ENCODE results near the gene SCYL1. TPM values are rescaled to one million over a fixed set of nuclear protein-coding genes. Genes with fewer than 3 reads are reported as not detected.
A peak's percentile ranks its signal among the peaks of the same experiment; 100 is the strongest.

SCYL1 gene
- total and polyA plus RNA-seq, 12 donors: 52.3 to 395 (median 148) TPM

- intact Hi-C loops (cut with DNase I): no loop called here
Observed at GRCh38 chr11:65585396-65586246, 60.7 kb downstream of the SCYL1 start.

GRCh38 chr11:65586247-65586630, 61.4 kb downstream of the SCYL1 start:
- Histone ChIP-seq H3K4me3 (no peak overlapping the region), H3K4me1 (replicated peaks in 1 of 2) (peaks cover 0 to 35% of the 10 kb centered on the region in 2 donors), H3K27me3 (no peaks in the 10 kb centered on the region), H3K9me3 (replicated peaks in 1 of 3) (no peaks in the 10 kb centered on the region), H3K27ac (peak overlapping the region in 2 of 5 donors; percentile 24 to 69), H3K36me3 (replicated peaks in 1 of 2) (peaks cover 0 to 16% of the 10 kb centered on the region in 2 donors)
- intact Hi-C loops (cut with DNase I): no loop called here
- TF ChIP-seq CTCF (IDR thresholded peaks at IDR 0.05) (no peak), POLR2A (IDR thresholded peaks at IDR 0.05) (no peak)
- 85 to 89% (median 86%) methylated on average over 2 to 4 of the region's 4 CpGs for WGBS, 4 donors
- no peak for DNase-seq

More at GRCh38 chr11:65585396-65586246, 60.7 kb downstream of the SCYL1 start:
- Histone ChIP-seq H3K4me1 (replicated peaks in 1 of 2) (peaks cover 0 to 35% of the 10 kb centered on the region in 2 donors), H3K4me3 (no peak overlapping the region), H3K27me3 (no peaks in the 10 kb centered on the region), H3K9me3 (replicated peaks in 1 of 3) (no peaks in the 10 kb centered on the region), H3K27ac (peak overlapping the region in 1 of 5 donors; percentile 24), H3K36me3 (replicated peaks in 1 of 2) (peaks cover 0 to 21% of the 10 kb centered on the region in 2 donors)
- DNase-seq: no peak
- TF ChIP-seq POLR2A (IDR thresholded peaks at IDR 0.05) (no peak), CTCF (IDR thresholded peaks at IDR 0.05) (no peak)
- 50 to 71% (median 61%) methylated on average over 8 to 51 of the region's 51 CpGs for WGBS, 4 donors

- peaks cover 0 to 35% of the 10 kb centered on the region in 2 donors for H3K4me1 ChIP-seq (replicated peaks in 1 of 2)
- no peaks in the 10 kb centered on the region for H3K27me3 ChIP-seq
- H3K4me3 ChIP-seq: no peak overlapping the region
- intact Hi-C loops (cut with DNase I): no loop called here
- TF ChIP-seq POLR2A (IDR thresholded peaks at IDR 0.05) (no peak), CTCF (IDR thresholded peaks at IDR 0.05) (no peak)
- 70 to 100% (median 76%) methylated on average over 1 to 2 of the region's 2 CpGs for WGBS, 4 donors
- peaks cover 0 to 11% of the 10 kb centered on the region in 2 donors for H3K36me3 ChIP-seq (replicated peaks in 1 of 2)
- H3K9me3 ChIP-seq (replicated peaks in 1 of 3): no peaks in the 10 kb centered on the region
- peak in 1 of 7 donors; percentile 67 for DNase-seq
- peak overlapping the region in 2 of 5 donors; percentile 39 to 69 for H3K27ac ChIP-seq
Observed at GRCh38 chr11:65586676-65587075, 61.8 kb downstream of the SCYL1 start.

Small RNA genes lying within 50 kb of the gene (small RNA-seq; reads per million reads assigned to genes)
- gene AP001362.1 (0 reads per million in 2 donors), gene RF01684 (0 reads per million in 2 donors)

Other genes with a start within 250 kb of the SCYL1 start
- gene CDC42EP2, start 210.2 kb upstream of the SCYL1 start, total RNA-seq: 10 to 100 TPM in 3 of 9 donors, 1 to 10 TPM in 6; 1.1 to 18.3 (median 4.8) TPM
- gene CDC42EP2, start 210.2 kb upstream of the SCYL1 start, polyA plus RNA-seq: 10 to 100 TPM in 2 of 3 donors, 1 to 10 TPM in 1; 1.0 to 13.9 (median 10.4) TPM
- gene DPF2, start 191.2 kb upstream of the SCYL1 start, total RNA-seq: 10 to 100 TPM; 28.3 to 73.7 (median 49.1) TPM
- gene DPF2, start 191.2 kb upstream of the SCYL1 start, polyA plus RNA-seq: 10 to 100 TPM; 23.2 to 34.7 (median 30.4) TPM
- gene TIGD3, start 170.3 kb upstream of the SCYL1 start, total RNA-seq: under 1 TPM; 0.11 to 0.96 (median 0.33) TPM
- under 1 TPM in 2 of 3 donors, not detected in 1; 0.27 to 0.40 TPM for gene TIGD3, start 170.3 kb upstream of the SCYL1 start, polyA plus RNA-seq
- gene SLC25A45, start 142.4 kb upstream of the SCYL1 start, total RNA-seq: 10 to 100 TPM in 1 of 9 donors, 1 to 10 TPM in 8; 1.1 to 12.7 (median 6.0) TPM
- gene SLC25A45, start 142.4 kb upstream of the SCYL1 start, polyA plus RNA-seq: 10 to 100 TPM in 2 of 3 donors, 1 to 10 TPM in 1; 2.4 to 21.0 (median 14.7) TPM
- 10 to 100 TPM; 17.6 to 52.1 (median 39.6) TPM for gene FRMD8, start 138.4 kb upstream of the SCYL1 start, total RNA-seq
- gene FRMD8, start 138.4 kb upstream of the SCYL1 start, polyA plus RNA-seq: 10 to 100 TPM in 2 of 3 donors, 1 to 10 TPM in 1; 5.3 to 21.3 (median 20.4) TPM
- 1,000 to 10,000 TPM in 3 of 9 donors, 100 to 1,000 TPM in 4, 10 to 100 TPM in 2; 20.9 to 1,661 (median 217) TPM for gene NEAT1, start 102.3 kb upstream of the SCYL1 start, total RNA-seq
- 1,000 to 10,000 TPM in 2 of 3 donors, 100 to 1,000 TPM in 1; 216 to 6,838 (median 2,645) TPM for gene NEAT1, start 102.3 kb upstream of the SCYL1 start, polyA plus RNA-seq
- over 10,000 TPM in 5 of 9 donors, 1,000 to 10,000 TPM in 4; 5,921 to 17,143 (median 10,534) TPM for gene MALAT1, start 26.0 kb upstream of the SCYL1 start, total RNA-seq
- gene MALAT1, start 26.0 kb upstream of the SCYL1 start, polyA plus RNA-seq: 1,000 to 10,000 TPM in 1 of 3 donors, 100 to 1,000 TPM in 2; 237 to 9,519 (median 973) TPM
- 100 to 1,000 TPM in 7 of 9 donors, 10 to 100 TPM in 2; 43.4 to 362 (median 218) TPM for gene LTBP3, start 33.3 kb downstream of the SCYL1 start, total RNA-seq
- 100 to 1,000 TPM in 2 of 3 donors, 10 to 100 TPM in 1; 40.2 to 323 (median 265) TPM for gene LTBP3, start 33.3 kb downstream of the SCYL1 start, polyA plus RNA-seq
- 10 to 100 TPM; 34.0 to 83.4 (median 51.2) TPM for gene ZNRD2, start 45.4 kb downstream of the SCYL1 start, total RNA-seq
- gene ZNRD2, start 45.4 kb downstream of the SCYL1 start, polyA plus RNA-seq: 100 to 1,000 TPM in 2 of 3 donors, 1 to 10 TPM in 1; 9.4 to 135 (median 120) TPM
- 10 to 100 TPM; 28.0 to 77.1 (median 41.7) TPM for gene FAM89B, start 47.5 kb downstream of the SCYL1 start, total RNA-seq
- 10 to 100 TPM in 2 of 3 donors, 1 to 10 TPM in 1; 7.0 to 64.4 (median 50.1) TPM for gene FAM89B, start 47.5 kb downstream of the SCYL1 start, polyA plus RNA-seq
- 10 to 100 TPM; 11.8 to 56.3 (median 35.2) TPM for gene EHBP1L1, start 51.0 kb downstream of the SCYL1 start, total RNA-seq
- 10 to 100 TPM in 2 of 3 donors, 1 to 10 TPM in 1; 8.7 to 68.0 (median 33.9) TPM for gene EHBP1L1, start 51.0 kb downstream of the SCYL1 start, polyA plus RNA-seq
- gene KCNK7, start 70.7 kb downstream of the SCYL1 start, total RNA-seq: 1 to 10 TPM in 1 of 9 donors, under 1 TPM in 4, not detected in 4; 0.06 to 1.5 (median 0.23) TPM
- gene KCNK7, start 70.7 kb downstream of the SCYL1 start, polyA plus RNA-seq: 10 to 100 TPM in 1 of 3 donors, 1 to 10 TPM in 1, not detected in 1; 2.4 to 12.5 TPM
- 10 to 100 TPM; 20.7 to 84.4 (median 55.7) TPM for gene MAP3K11, start 89.1 kb downstream of the SCYL1 start, total RNA-seq
- 100 to 1,000 TPM in 1 of 3 donors, 10 to 100 TPM in 2; 11.1 to 143 (median 85.2) TPM for gene MAP3K11, start 89.1 kb downstream of the SCYL1 start, polyA plus RNA-seq
- gene PCNX3, start 90.7 kb downstream of the SCYL1 start, total RNA-seq: 10 to 100 TPM; 11.7 to 45.0 (median 41.2) TPM
- gene PCNX3, start 90.7 kb downstream of the SCYL1 start, polyA plus RNA-seq: 10 to 100 TPM in 2 of 3 donors, 1 to 10 TPM in 1; 9.0 to 29.9 (median 19.2) TPM
- gene SIPA1, start 113.0 kb downstream of the SCYL1 start, total RNA-seq: 100 to 1,000 TPM in 1 of 9 donors, 10 to 100 TPM in 8; 28.0 to 108 (median 74.1) TPM
- gene SIPA1, start 113.0 kb downstream of the SCYL1 start, polyA plus RNA-seq: 100 to 1,000 TPM in 2 of 3 donors, 1 to 10 TPM in 1; 8.7 to 377 (median 171) TPM
- 10 to 100 TPM; 19.3 to 76.2 (median 69.5) TPM for gene RELA, start 137.8 kb downstream of the SCYL1 start, total RNA-seq
- 10 to 100 TPM; 38.2 to 64.6 (median 46.7) TPM for gene RELA, start 137.8 kb downstream of the SCYL1 start, polyA plus RNA-seq
- 10 to 100 TPM; 55.9 to 89.6 (median 62.8) TPM for gene KAT5, start 187.2 kb downstream of the SCYL1 start, total RNA-seq
- gene KAT5, start 187.2 kb downstream of the SCYL1 start, polyA plus RNA-seq: 100 to 1,000 TPM in 2 of 3 donors, 10 to 100 TPM in 1; 52.0 to 199 (median 107) TPM
- 100 to 1,000 TPM in 6 of 9 donors, 10 to 100 TPM in 3; 69.7 to 170 (median 112) TPM for gene RNASEH2C, start 195.7 kb downstream of the SCYL1 start, total RNA-seq
- gene RNASEH2C, start 195.7 kb downstream of the SCYL1 start, polyA plus RNA-seq: 100 to 1,000 TPM in 1 of 3 donors, 10 to 100 TPM in 2; 13.5 to 109 (median 79.5) TPM